ENCODE data around the gene ARHGAP26. TPM values are rescaled to one million over a fixed set of nuclear protein-coding genes. Genes with fewer than 3 reads are reported as not detected.

The ARHGAP26 gene
- polyA plus RNA-seq, 1 donor (not counting 4 experiments of a cell fraction or from before 2014, with no cell fraction given), result 3.9 TPM

DNA sequence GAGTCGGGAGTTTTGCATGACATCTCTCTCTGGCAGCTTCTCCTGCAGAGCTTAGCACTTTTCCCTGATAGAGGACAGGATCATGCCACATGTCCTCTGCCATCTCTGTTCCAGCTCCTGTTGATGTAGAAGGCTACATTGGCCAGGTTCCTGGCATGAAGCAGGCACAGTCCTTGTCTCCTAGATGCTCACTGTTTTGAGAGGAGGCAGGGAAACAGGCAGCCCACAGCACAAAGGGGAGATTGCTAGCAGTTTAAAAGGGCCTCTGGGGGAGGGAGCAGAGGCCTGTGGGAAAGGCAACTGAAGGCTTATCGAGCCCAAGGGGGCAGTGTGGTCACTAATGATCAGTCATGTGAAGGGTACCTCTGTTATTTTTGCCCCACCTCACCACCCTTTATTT lies 10.7 kb downstream of the ARHGAP26 start:
- H3K79me2 ChIP-seq (ENCODE audit: control insufficient read depth, insufficient read depth, low read length), result no peaks in the 10 kb centered on the region
- H3K27ac ChIP-seq (ENCODE audit: control insufficient read depth, insufficient read depth, low read length), result no peak overlapping the region
- no peaks in the 10 kb centered on the region for H4K20me1 ChIP-seq (ENCODE audit: control insufficient read depth, extremely low read depth, insufficient read depth, low read length)
- no peak for DNase-seq (ENCODE audit: low read depth, low spot score)
- dilution Hi-C loops (cut with MboI; ENCODE audit: extremely low pct_ligation_motif_present, low sequenced_read_pairs), result no loop called here
- H3K4me1 ChIP-seq (ENCODE audit: control insufficient read depth, extremely low read depth, insufficient read depth, low read length), result peaks cover 19% of the 10 kb centered on the region
- no peak overlapping the region for H3K4me3 ChIP-seq (ENCODE audit: control insufficient read depth in 2 of 3, extremely low read depth in 1 of 3, insufficient read depth in 2 of 3, low read depth in 1 of 3, low read length in 3 of 3)
- H3K9me3 ChIP-seq (ENCODE audit: control insufficient read depth, low read depth, low read length), result no peaks in the 10 kb centered on the region
- no peak overlapping the region for H3K4me2 ChIP-seq (ENCODE audit: control insufficient read depth, extremely low read depth, insufficient read depth, low read depth, low read length)
- H2AFZ ChIP-seq (ENCODE audit: control insufficient read depth, low read length), result no peak overlapping the region
- peaks cover 2% of the 10 kb centered on the region for H3K9me1 ChIP-seq (ENCODE audit: control insufficient read depth, extremely low read depth, insufficient read depth, low read length)
- H3K27me3 ChIP-seq (ENCODE audit: control insufficient read depth, extremely low read depth, insufficient read depth, low read length), result no peaks in the 10 kb centered on the region
- TF ChIP-seq CTCF (optimal IDR thresholded peaks at IDR 0.05 in 1 of 3, IDR thresholded peaks at IDR 0.05 in 1 of 3, conservative IDR thresholded peaks at IDR 0.05 in 1 of 3; ENCODE audit: extremely low read depth in 1 of 3, insufficient read depth in 2 of 3, low read length in 3 of 3), result no peak
- TF ChIP-seq EZH2 (IDR thresholded peaks at IDR 0.05; ENCODE audit: low read length), result no peak
- no peaks in the 10 kb centered on the region for H3K36me3 ChIP-seq (ENCODE audit: control insufficient read depth in 2 of 2, extremely low read depth in 1 of 2, insufficient read depth in 2 of 2, low read length in 2 of 2)
- FAIRE-seq, result no peak
- no peak overlapping the region for H3K9ac ChIP-seq (ENCODE audit: control insufficient read depth, extremely low read depth, insufficient read depth, low read length)

DNA sequence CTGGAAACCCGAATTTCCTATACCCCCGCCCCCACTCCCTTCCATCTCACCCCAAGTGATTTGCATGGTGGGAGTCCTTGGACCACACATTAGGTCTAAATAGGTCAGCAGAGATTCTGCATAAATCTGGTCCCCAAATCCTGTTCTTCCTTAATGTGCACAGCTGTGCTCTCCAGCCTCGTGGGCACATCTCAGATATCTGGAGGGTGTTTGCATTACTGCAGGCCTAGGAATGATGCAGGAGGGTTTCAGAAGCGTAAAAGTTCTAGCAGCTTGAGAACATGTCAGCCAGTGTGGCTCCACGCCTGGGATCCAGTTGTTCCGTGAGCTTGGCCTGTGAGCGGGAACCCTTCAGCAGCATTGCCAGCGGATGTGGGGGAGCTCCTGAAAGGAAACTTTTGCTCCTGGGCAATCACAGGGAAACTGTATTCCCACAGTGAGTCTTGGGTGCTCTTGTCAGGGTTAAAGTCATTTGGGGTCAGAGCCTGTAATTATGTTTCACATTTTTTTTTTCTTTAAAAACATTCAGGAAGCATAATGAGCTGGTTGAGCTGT lies 12.9 kb downstream of the ARHGAP26 start:
- H2AFZ ChIP-seq (ENCODE audit: control insufficient read depth, low read length), result no peak overlapping the region
- no peak overlapping the region for H3K4me2 ChIP-seq (ENCODE audit: control insufficient read depth, extremely low read depth, insufficient read depth, low read depth, low read length)
- no peaks in the 10 kb centered on the region for H3K36me3 ChIP-seq (ENCODE audit: control insufficient read depth in 2 of 2, extremely low read depth in 1 of 2, insufficient read depth in 2 of 2, low read length in 2 of 2)
- H3K9ac ChIP-seq (ENCODE audit: control insufficient read depth, extremely low read depth, insufficient read depth, low read length), result no peak overlapping the region
- H3K4me3 ChIP-seq (ENCODE audit: control insufficient read depth in 2 of 3, extremely low read depth in 1 of 3, insufficient read depth in 2 of 3, low read depth in 1 of 3, low read length in 3 of 3), result no peak overlapping the region
- dilution Hi-C loops (cut with MboI; ENCODE audit: extremely low pct_ligation_motif_present, low sequenced_read_pairs), result no loop called here
- no peaks in the 10 kb centered on the region for H3K79me2 ChIP-seq (ENCODE audit: control insufficient read depth, insufficient read depth, low read length)
- no peaks in the 10 kb centered on the region for H3K9me3 ChIP-seq (ENCODE audit: control insufficient read depth, low read depth, low read length)
- TF ChIP-seq EZH2 (IDR thresholded peaks at IDR 0.05; ENCODE audit: low read length), result no peak
- no peaks in the 10 kb centered on the region for H4K20me1 ChIP-seq (ENCODE audit: control insufficient read depth, extremely low read depth, insufficient read depth, low read length)
- FAIRE-seq, result no peak
- no peak overlapping the region for H3K27ac ChIP-seq (ENCODE audit: control insufficient read depth, insufficient read depth, low read length)
- peaks cover 2% of the 10 kb centered on the region for H3K9me1 ChIP-seq (ENCODE audit: control insufficient read depth, extremely low read depth, insufficient read depth, low read length)
- H3K27me3 ChIP-seq (ENCODE audit: control insufficient read depth, extremely low read depth, insufficient read depth, low read length), result no peaks in the 10 kb centered on the region
- H3K4me1 ChIP-seq (ENCODE audit: control insufficient read depth, extremely low read depth, insufficient read depth, low read length), result peaks cover 19% of the 10 kb centered on the region
- DNase-seq (ENCODE audit: low read depth, low spot score), result no peak

Measured in keratinocyte (primary cell).